ENCODE results near the gene ANO1. TPM values are rescaled to one million over a fixed set of nuclear protein-coding genes. Genes with fewer than 3 reads are reported as not detected.

The ANO1 gene
- total RNA-seq, 4 donors from 2014 or later: 1.5 to 8.7 (median 4.6) TPM

DNA sequence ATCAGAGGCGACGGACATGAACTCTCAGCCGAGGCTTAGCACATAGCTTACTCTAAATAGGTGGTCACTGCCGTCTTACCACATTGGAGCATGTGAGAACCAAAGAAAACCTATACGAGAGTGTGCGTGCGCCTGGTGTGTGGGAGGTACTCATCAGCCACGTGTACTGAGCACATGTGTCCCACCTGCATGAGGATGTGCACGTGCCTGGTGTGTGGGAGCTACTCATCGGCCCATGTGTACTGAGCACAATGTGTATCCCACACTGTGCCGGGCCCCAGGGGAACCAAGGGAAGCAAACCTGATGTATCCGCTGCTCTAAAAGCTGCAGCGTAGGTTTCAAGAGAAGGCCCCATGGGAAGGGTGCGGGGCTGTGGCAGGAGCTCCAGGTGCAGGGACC, 56.4 kb downstream of the ANO1 start:
- no peak for TF ChIP-seq CTCF (IDR thresholded peaks at IDR 0.05; ENCODE audit: low read depth)

- no peak for TF ChIP-seq CTCF (IDR thresholded peaks at IDR 0.05; ENCODE audit: low read depth)
These were observed 57.0 kb downstream of the ANO1 start for GRCh38 chr11:70135142-70135541.

GRCh38 chr11:70135625-70136059, 57.5 kb downstream of the ANO1 start:
- no peak for TF ChIP-seq CTCF (IDR thresholded peaks at IDR 0.05; ENCODE audit: low read depth)

DNA sequence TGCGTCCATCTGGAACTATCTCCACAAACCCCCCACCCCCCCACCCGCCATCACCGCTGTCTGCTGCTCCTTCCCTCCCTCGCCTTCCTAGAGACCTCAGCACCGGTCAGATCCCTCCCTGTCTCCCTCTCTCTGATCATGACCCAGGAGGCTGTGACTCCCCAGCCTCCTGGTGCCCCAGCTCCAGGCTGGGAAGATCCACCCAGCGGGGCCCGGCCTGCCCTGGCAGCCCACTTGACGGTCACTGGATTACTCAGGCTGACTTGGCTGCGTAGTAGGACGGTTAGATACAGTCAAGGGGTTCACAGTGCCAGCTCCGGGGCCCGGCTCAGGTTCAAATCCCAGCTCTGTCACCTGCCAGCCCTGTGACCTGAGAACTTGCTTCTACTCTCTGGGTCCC, 59.3 kb downstream of the ANO1 start:
- no peak for TF ChIP-seq CTCF (IDR thresholded peaks at IDR 0.05; ENCODE audit: low read depth)

GRCh38 chr11:70138403-70138802, 60.3 kb downstream of the ANO1 start:
- no peak for TF ChIP-seq CTCF (IDR thresholded peaks at IDR 0.05; ENCODE audit: low read depth)

DNA sequence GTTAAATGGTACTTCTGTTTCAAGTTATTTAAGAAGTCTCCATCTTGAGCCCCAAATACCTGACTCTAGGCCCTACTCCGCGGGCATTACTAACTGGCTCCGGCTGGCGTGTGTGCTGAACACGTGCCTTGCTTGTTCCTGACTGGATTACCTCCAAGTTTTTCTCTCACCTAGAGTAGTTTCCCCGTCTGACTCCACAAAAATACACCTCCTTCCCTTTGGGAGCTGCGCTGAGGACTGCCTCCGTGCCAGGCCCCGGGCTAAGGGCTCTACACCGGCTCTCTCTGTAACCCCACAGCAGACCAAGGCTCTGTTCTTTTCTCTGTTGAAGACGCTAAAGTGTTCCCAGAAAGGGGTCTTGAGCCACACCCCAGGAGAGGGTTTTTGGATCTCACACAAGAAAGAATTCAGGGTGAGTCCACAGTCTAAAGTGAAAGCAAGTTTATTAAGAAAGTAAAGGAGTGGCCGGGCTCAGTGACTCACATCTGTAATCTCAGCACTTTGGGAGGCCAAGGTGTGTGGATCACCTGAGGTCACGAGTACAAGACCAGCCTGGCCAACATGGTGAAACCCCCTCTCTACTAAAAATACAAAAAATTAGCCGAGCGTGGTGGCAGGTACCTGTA, 61.8 kb downstream of the ANO1 start:
- TF ChIP-seq CTCF (IDR thresholded peaks at IDR 0.05; ENCODE audit: low read depth): no peak

- no peak for TF ChIP-seq CTCF (IDR thresholded peaks at IDR 0.05; ENCODE audit: low read depth)
These were observed 62.8 kb downstream of the ANO1 start for GRCh38 chr11:70140711-70141485.

All from subcutaneous adipose tissue (tissue), 4 donors.